Measurements from ENCODE around the gene ARSA.

Gene ARSA

DNA sequence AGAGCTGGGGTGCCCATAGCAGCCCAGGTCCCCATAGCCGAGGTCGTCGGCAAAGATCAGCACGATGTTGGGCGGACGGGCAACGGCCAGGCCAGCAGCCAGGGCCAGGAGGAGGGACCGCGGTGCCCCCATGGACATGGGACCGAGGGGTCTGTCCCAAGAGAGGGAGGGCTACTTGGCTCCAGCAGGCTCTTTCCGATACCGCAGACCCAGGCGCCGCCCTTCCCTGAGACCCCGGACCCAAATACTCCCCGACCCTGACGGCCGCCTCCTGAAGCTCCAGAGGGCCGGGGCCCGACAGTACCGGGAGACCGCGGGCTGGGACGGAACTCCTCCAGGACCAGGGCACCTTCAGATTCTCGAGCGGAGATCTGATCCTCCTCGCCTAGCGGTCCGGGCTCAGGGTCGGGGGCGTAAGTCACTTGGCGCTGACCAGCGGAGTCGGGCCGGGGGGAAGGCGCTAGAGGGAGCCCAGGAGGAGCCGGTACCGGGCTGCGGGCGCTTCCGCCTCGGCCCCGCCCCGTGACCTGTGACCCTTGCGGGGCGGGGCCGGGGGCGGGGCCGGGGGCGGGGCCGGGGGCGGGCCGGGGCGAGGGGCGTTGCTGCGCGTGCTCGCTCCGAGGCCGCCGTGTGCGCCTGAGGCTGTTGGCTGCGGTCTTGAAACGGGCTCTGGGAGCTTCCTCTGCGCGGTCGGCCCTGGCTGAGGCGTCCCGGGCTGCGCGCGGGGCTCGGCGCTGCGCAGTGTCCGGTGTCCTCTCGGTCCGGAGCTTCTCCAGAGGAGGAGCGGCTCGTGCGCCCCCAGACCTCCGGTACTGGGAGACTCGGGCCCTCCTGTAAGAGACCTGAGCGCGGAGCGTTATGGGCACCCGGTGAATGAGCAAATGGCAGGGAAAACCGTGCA lies at the start of gene ARSA:
Gene ARSA (minus strand): TSS at position 511 of the 901 bp plus-strand sequence. CDS start 373 bp downstream, at position 138.
- Mint-ChIP-seq H3K9me3 (no peaks in the 10 kb centered on the region), H3K36me3 (ENCODE audit: low read depth) (no peaks in the 10 kb centered on the region), H3K27ac (peak within 1 kb of the TSS; percentile 82), H3K4me1 (ENCODE audit: low read depth) (peaks cover 23% of the 10 kb centered on the region), H3K4me3 (peak within 1 kb of the TSS; percentile 90), H3K27me3 (no peaks in the 10 kb centered on the region)

GRCh38 chr22:50676661-50677492 lies 48.9 kb upstream of the ARSA start:
- Mint-ChIP-seq H3K27me3 (peaks cover 19% of the 10 kb centered on the region), H3K27ac (no peak overlapping the region), H3K4me1 (ENCODE audit: low read depth) (peaks cover 7% of the 10 kb centered on the region), H3K9me3 (no peaks in the 10 kb centered on the region), H3K36me3 (ENCODE audit: low read depth) (no peaks in the 10 kb centered on the region), H3K4me3 (no peak overlapping the region)

- Mint-ChIP-seq H3K27ac (no peak overlapping the region), H3K4me1 (ENCODE audit: low read depth) (peaks cover 7% of the 10 kb centered on the region), H3K9me3 (no peaks in the 10 kb centered on the region), H3K36me3 (ENCODE audit: low read depth) (no peaks in the 10 kb centered on the region), H3K27me3 (peaks cover 24% of the 10 kb centered on the region), H3K4me3 (no peak overlapping the region)
These were observed 48.3 kb upstream of the ARSA start for GRCh38 chr22:50676180-50676636.

DNA sequence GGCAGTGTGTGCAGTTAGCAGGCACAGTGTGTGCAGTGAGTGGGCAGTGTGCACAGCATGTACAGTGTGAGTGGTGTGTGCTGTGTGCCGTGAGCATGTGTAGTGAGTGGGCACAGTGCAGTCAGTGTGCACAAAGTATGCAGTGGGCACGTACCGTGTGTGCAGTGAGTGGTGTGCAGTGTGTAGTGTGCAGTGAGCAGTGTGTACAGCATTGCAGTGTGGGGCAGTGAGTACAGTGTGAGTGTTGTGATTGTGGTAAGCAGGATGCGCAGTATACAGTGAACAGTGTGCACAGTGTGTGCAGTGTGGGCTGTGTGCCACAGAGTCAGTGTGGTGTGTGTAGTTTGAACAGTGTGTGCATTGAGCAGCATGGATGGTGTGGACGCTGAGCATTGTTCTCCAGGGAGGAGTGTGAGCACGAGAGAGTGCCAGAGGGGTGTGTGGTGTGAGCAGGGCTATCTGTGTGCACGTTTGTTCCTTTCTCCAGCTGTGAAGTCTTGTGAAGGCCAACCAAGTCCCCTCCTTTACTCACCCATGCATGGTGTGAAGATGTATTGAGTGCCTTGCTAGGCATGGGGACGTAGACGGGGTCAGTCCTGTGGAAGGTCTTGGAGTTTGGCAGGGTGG lies 47.7 kb upstream of the ARSA start:
- H3K4me1 Mint-ChIP-seq (ENCODE audit: low read depth): peaks cover 7% of the 10 kb centered on the region
- no peak overlapping the region for H3K27ac Mint-ChIP-seq
- H3K9me3 Mint-ChIP-seq: no peaks in the 10 kb centered on the region
- H3K4me3 Mint-ChIP-seq: peak overlapping the region; percentile 8
- H3K27me3 Mint-ChIP-seq: peaks cover 24% of the 10 kb centered on the region
- H3K36me3 Mint-ChIP-seq (ENCODE audit: low read depth): no peaks in the 10 kb centered on the region

- Mint-ChIP-seq H3K9me3 (no peaks in the 10 kb centered on the region), H3K4me1 (ENCODE audit: low read depth) (peaks cover 7% of the 10 kb centered on the region), H3K27me3 (peaks cover 28% of the 10 kb centered on the region), H3K36me3 (ENCODE audit: low read depth) (no peaks in the 10 kb centered on the region), H3K27ac (no peak overlapping the region), H3K4me3 (peak overlapping the region; percentile 26)
These were observed 46.9 kb upstream of the ARSA start for GRCh38 chr22:50674606-50675552.

- Mint-ChIP-seq H3K4me3 (no peak overlapping the region), H3K27ac (no peak overlapping the region), H3K36me3 (ENCODE audit: low read depth) (no peaks in the 10 kb centered on the region), H3K27me3 (peaks cover 28% of the 10 kb centered on the region), H3K4me1 (ENCODE audit: low read depth) (peaks cover 7% of the 10 kb centered on the region), H3K9me3 (no peaks in the 10 kb centered on the region)
These were observed 46.2 kb upstream of the ARSA start for GRCh38 chr22:50674130-50674500.

GRCh38 chr22:50673231-50674129 lies 45.5 kb upstream of the ARSA start:
- H3K27ac Mint-ChIP-seq: no peak overlapping the region
- H3K4me3 Mint-ChIP-seq: peak overlapping the region; percentile 20
- no peaks in the 10 kb centered on the region for H3K9me3 Mint-ChIP-seq
- H3K36me3 Mint-ChIP-seq (ENCODE audit: low read depth): no peaks in the 10 kb centered on the region
- peaks cover 7% of the 10 kb centered on the region for H3K4me1 Mint-ChIP-seq (ENCODE audit: low read depth)
- peaks cover 29% of the 10 kb centered on the region for H3K27me3 Mint-ChIP-seq

- peaks cover 7% of the 10 kb centered on the region for H3K4me1 Mint-ChIP-seq (ENCODE audit: low read depth)
- no peaks in the 10 kb centered on the region for H3K36me3 Mint-ChIP-seq (ENCODE audit: low read depth)
- no peak within 1 kb of the TSS for H3K27ac Mint-ChIP-seq
- peak within 1 kb of the TSS; percentile 41 for H3K4me3 Mint-ChIP-seq
- H3K9me3 Mint-ChIP-seq: no peaks in the 10 kb centered on the region
- H3K27me3 Mint-ChIP-seq: peaks cover 36% of the 10 kb centered on the region
These were observed 44.7 kb upstream of the ARSA start, which contains the start of gene SHANK3 for GRCh38 chr22:50672471-50673230. Gene SHANK3 (plus strand): TSS chr22:50672823.

DNA sequence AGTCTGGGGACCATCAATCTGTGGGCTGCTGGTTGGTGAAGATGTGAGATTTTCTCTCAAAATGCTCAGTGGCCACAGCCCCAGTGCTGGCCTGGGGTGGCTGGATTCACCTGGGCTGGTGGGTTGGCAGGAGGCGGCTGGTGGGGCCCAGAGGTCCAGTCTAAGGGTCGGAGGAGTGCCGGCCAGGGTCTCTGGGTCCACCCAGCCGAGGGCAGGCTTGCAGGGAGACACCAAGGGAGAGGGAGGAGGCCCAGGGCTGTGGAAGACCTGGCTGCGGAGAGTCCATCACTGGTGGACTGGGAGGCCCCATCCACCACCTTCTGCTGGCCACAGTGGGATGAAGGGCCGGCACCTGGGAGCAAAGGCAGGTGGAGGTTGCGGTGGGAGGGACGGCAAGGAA lies 44.1 kb upstream of the ARSA start:
- H3K27me3 Mint-ChIP-seq: peaks cover 36% of the 10 kb centered on the region
- H3K9me3 Mint-ChIP-seq: no peaks in the 10 kb centered on the region
- H3K4me1 Mint-ChIP-seq (ENCODE audit: low read depth): peaks cover 7% of the 10 kb centered on the region
- no peaks in the 10 kb centered on the region for H3K36me3 Mint-ChIP-seq (ENCODE audit: low read depth)
- H3K4me3 Mint-ChIP-seq: no peak overlapping the region
- H3K27ac Mint-ChIP-seq: no peak overlapping the region

- Mint-ChIP-seq H3K27me3 (peaks cover 36% of the 10 kb centered on the region), H3K36me3 (ENCODE audit: low read depth) (no peaks in the 10 kb centered on the region), H3K4me1 (ENCODE audit: low read depth) (peaks cover 7% of the 10 kb centered on the region), H3K9me3 (no peaks in the 10 kb centered on the region), H3K4me3 (no peak overlapping the region), H3K27ac (no peak overlapping the region)
These were observed 43.7 kb upstream of the ARSA start for GRCh38 chr22:50671641-50672040.

DNA sequence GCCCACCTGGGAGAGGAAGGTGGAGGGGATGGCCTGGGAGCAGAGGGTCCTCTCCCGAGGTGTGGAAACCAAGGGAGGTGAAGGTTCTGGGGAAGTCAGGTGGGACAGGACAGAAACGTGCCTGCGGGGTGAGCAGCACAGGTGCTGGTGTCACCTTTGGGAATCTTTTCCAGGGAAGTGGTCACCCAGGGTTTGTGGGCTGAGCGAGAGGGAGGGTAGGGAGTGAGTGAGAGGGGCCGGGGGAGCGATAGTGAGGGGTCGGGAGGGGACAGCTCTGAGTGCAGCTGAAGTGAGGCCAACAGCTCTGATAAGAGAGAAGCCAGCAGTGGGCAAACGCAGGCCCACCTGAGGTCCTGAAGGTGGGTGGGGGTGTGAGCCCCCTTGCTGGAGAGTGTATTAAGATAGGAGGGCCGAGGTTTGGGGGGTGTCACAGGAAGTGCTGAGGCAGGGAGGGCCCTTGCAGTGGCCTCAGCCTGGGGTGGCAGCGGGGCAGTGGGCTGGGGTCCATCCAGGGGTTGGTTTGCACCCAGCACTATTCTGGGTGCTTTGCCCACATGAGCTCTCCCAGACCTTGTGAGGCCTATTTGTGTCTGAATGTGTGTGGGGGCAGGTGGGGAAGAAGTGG lies 43.1 kb upstream of the ARSA start:
- H3K9me3 Mint-ChIP-seq: no peaks in the 10 kb centered on the region
- no peak overlapping the region for H3K27ac Mint-ChIP-seq
- H3K4me3 Mint-ChIP-seq: no peak overlapping the region
- peaks cover 33% of the 10 kb centered on the region for H3K27me3 Mint-ChIP-seq
- H3K4me1 Mint-ChIP-seq (ENCODE audit: low read depth): peaks cover 7% of the 10 kb centered on the region
- no peaks in the 10 kb centered on the region for H3K36me3 Mint-ChIP-seq (ENCODE audit: low read depth)

DNA sequence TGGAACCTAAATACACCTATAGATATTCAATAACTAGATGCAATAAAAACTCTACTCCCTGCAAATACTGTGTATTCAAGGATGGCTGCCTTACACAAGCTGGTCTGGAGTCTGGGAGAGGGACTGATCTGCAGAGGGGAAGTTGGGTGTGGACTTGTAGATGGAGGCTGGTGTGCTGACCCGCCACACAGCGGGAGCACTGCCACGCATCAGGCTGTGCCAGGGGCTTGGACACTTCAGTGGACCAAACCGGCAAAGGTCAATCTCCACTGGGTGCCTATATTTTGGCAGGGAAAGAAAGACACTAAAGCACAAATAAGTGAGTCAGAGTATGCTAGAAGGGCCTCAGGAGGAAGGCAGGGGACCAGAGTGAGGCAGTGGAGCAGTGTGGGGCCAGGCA lies 42.6 kb upstream of the ARSA start:
- H3K27me3 Mint-ChIP-seq: peaks cover 28% of the 10 kb centered on the region
- H3K9me3 Mint-ChIP-seq: no peaks in the 10 kb centered on the region
- no peak overlapping the region for H3K4me3 Mint-ChIP-seq
- H3K4me1 Mint-ChIP-seq (ENCODE audit: low read depth): peaks cover 7% of the 10 kb centered on the region
- H3K36me3 Mint-ChIP-seq (ENCODE audit: low read depth): no peaks in the 10 kb centered on the region
- no peak overlapping the region for H3K27ac Mint-ChIP-seq
